Nephron (organoid): ENCODE results near the gene MRPL3.
A peak's percentile ranks its signal among the peaks of the same experiment; 100 is the strongest.
"Not testable (repeated sequence)": the region's sequence is repeated elsewhere in the genome, so short reads cannot be mapped to it uniquely, and the experiment has no call there.

ENCODE experiments used
- H3K27ac Mint-ChIP-seq, 3 experiments: 2 replicates each; pipeline ENCODE4 v1.8.0; 2020; ENCODE audit warnings: mixed read lengths in 3 of 3, mild to moderate bottlenecking in 2 of 3, moderate library complexity in 1 of 3
- H3K27me3 Mint-ChIP-seq: 2 replicates; pipeline ENCODE4 v1.8.0; 2021; ENCODE audit warnings: low read depth, mild to moderate bottlenecking, moderate library complexity, mixed read lengths
- H3K36me3 Mint-ChIP-seq: 2 replicates; pipeline ENCODE4 v1.8.0; 2020; ENCODE audit warnings: low read depth, mixed read lengths
- H3K4me1 Mint-ChIP-seq: 2 replicates; pipeline ENCODE4 v1.8.0; 2020; ENCODE audit warnings: mixed read lengths
- H3K4me3 Mint-ChIP-seq, 3 experiments: 2 replicates each; pipeline ENCODE4 v1.8.0; 2020; ENCODE audit warnings: mild to moderate bottlenecking in 3 of 3, mixed read lengths in 3 of 3, moderate library complexity in 2 of 3
- H3K9me3 Mint-ChIP-seq: 2 replicates; pipeline ENCODE4 v1.8.0; 2020; ENCODE audit warnings: mixed read lengths
- TF ChIP-seq, protein P1 (sequence below), 3 experiments: fragments of 200-600 bp; sonication (generic); IDR thresholded peaks; one replicate each; pipeline ENCODE4 v1.5.0; 2021; ENCODE audit warnings: antibody characterized with exemption in 3 of 3; ENCODE audit not compliant: unreplicated experiment in 3 of 3

MRPL3 gene

GRCh38 chr3:131494706-131495105 lies 8.1 kb downstream of the MRPL3 start:
- H3K4me1 Mint-ChIP-seq, result no peaks in the 10 kb centered on the region
- peak overlapping the region; percentile 63 to 77 (median 77) for H3K27ac Mint-ChIP-seq
- H3K36me3 Mint-ChIP-seq, result peaks cover 57% of the 10 kb centered on the region
- H3K9me3 Mint-ChIP-seq, result no peaks in the 10 kb centered on the region
- H3K27me3 Mint-ChIP-seq, result no peaks in the 10 kb centered on the region
- TF ChIP-seq, protein P1, sequence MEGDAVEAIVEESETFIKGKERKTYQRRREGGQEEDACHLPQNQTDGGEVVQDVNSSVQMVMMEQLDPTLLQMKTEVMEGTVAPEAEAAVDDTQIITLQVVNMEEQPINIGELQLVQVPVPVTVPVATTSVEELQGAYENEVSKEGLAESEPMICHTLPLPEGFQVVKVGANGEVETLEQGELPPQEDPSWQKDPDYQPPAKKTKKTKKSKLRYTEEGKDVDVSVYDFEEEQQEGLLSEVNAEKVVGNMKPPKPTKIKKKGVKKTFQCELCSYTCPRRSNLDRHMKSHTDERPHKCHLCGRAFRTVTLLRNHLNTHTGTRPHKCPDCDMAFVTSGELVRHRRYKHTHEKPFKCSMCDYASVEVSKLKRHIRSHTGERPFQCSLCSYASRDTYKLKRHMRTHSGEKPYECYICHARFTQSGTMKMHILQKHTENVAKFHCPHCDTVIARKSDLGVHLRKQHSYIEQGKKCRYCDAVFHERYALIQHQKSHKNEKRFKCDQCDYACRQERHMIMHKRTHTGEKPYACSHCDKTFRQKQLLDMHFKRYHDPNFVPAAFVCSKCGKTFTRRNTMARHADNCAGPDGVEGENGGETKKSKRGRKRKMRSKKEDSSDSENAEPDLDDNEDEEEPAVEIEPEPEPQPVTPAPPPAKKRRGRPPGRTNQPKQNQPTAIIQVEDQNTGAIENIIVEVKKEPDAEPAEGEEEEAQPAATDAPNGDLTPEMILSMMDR (IDR thresholded peaks at IDR 0.05; ENCODE audit: unreplicated experiment in 3 of 3), result no peak
- H3K4me3 Mint-ChIP-seq, result no peak overlapping the region

GRCh38 chr3:131491775-131492174 lies 11.0 kb downstream of the MRPL3 start:
- Mint-ChIP-seq H3K27ac (no peak overlapping the region), H3K4me3 (no peak overlapping the region), H3K27me3 (no peaks in the 10 kb centered on the region), H3K36me3 (peaks cover 44% of the 10 kb centered on the region), H3K9me3 (no peaks in the 10 kb centered on the region), H3K4me1 (no peaks in the 10 kb centered on the region)
- TF ChIP-seq, protein P1 (IDR thresholded peaks at IDR 0.05; ENCODE audit: unreplicated experiment in 3 of 3), result no peak

DNA sequence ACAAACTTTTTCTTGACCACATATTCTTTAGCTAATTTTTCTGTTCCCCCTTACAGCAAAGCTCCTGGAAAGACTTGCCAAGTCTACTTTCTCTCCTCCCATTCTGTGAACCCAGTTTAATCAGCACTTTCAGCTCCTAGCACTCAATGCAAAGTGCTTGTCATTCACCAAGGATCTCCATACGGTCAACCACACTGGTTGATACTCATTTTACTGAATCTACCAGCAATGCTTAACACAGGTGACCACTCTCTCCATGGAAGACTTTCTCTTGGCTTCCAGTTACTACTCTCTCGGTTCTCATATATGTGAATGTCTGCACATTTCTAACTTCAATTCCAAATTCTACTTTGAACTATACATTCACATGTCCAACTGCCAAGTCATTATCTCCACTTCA lies 11.7 kb downstream of the MRPL3 start:
- Mint-ChIP-seq H3K27ac (no peak overlapping the region), H3K4me3 (no peak overlapping the region), H3K36me3 (peaks cover 44% of the 10 kb centered on the region), H3K4me1 (no peaks in the 10 kb centered on the region), H3K9me3 (no peaks in the 10 kb centered on the region), H3K27me3 (no peaks in the 10 kb centered on the region)
- TF ChIP-seq, protein P1 (IDR thresholded peaks at IDR 0.05; ENCODE audit: unreplicated experiment in 3 of 3), result no peak

DNA sequence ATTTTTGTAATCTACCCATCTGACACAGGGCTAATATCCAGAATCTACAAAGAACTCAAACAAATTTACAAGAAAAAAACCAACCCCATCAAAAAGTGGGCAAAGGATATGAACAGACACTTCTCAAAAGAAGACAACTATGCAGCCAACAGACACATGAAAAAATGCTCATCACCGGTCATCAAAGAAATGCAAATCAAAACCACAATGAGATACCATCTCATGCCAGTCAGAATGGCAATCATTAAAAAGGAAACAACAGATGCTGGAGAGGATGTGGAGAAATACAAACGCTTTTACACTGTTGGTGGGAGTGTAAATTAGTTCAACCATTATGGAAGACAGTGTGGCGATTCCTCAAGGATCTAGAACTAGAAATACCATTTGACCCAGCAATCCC lies 16.2 kb downstream of the MRPL3 start:
- H3K27ac Mint-ChIP-seq, H3K4me1 Mint-ChIP-seq, H3K4me3 Mint-ChIP-seq, H3K27me3 Mint-ChIP-seq, H3K9me3 Mint-ChIP-seq: not testable (repeated sequence)
- H3K36me3 Mint-ChIP-seq, result peaks cover 47% of the 10 kb centered on the region

DNA sequence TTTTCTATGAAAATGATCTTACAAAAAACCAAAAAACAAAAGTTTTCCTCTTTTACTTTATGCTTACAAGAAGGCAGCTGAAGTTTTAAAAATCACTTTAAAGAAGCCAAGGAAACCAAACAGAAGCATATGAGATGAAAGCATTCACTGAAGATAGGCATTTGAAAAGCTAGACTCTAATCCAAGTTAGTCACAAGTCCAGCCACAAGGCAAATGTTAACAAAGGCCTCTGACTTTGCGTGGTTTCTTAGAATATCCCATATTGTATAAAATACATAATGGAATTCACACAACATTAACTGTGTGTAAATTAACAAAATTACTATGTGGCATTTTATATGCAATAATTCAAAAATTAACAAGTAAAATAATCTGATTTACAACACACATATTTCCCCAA lies 17.7 kb downstream of the MRPL3 start:
- Mint-ChIP-seq H3K27ac (peak overlapping the region in 1 of 3 experiments; percentile 86), H3K4me1 (peaks cover 4% of the 10 kb centered on the region), H3K36me3 (peaks cover 49% of the 10 kb centered on the region), H3K9me3 (no peaks in the 10 kb centered on the region), H3K27me3 (no peaks in the 10 kb centered on the region), H3K4me3 (no peak overlapping the region)
- TF ChIP-seq, protein P1 (IDR thresholded peaks at IDR 0.05; ENCODE audit: unreplicated experiment in 3 of 3), result no peak

- peaks cover 4% of the 10 kb centered on the region for H3K4me1 Mint-ChIP-seq
- no peaks in the 10 kb centered on the region for H3K27me3 Mint-ChIP-seq
- H3K4me3 Mint-ChIP-seq, result no peak overlapping the region
- peaks cover 53% of the 10 kb centered on the region for H3K36me3 Mint-ChIP-seq
- no peaks in the 10 kb centered on the region for H3K9me3 Mint-ChIP-seq
- H3K27ac Mint-ChIP-seq, result peak overlapping the region; percentile 38 to 86 (median 59)
- TF ChIP-seq, protein P1 (IDR thresholded peaks at IDR 0.05; ENCODE audit: unreplicated experiment in 3 of 3), result no peak
These were observed 18.2 kb downstream of the MRPL3 start for GRCh38 chr3:131484496-131485111.
